Astrocyte (in vitro differentiated cells and primary cell): ENCODE data around the gene PCDHB3. TPM values are rescaled to one million over a fixed set of nuclear protein-coding genes. Genes with fewer than 3 reads are reported as not detected.
"Not testable (repeated sequence)": the region's sequence is repeated elsewhere in the genome, so short reads cannot be mapped to it uniquely, and the experiment has no call there.

Experiments
- DNase-seq: peaks from one replicate; pipeline ENCODE4 v3.0.0-alpha.2; 2010; ENCODE audit warnings: low read depth
- FAIRE-seq: peaks from 2 replicates; lab custom pipeline; 2011; peaks lifted over from hg19 to GRCh38; lab: Jason Lieb, UNC
- H2AFZ ChIP-seq: 2 replicates; pipeline ENCODE4 v1.6.0; 2012; ENCODE audit warnings: low read depth, low read length, inconsistent platforms
- H3K27ac ChIP-seq: 2 replicates; pipeline ENCODE4 v1.5.1; 2011; ENCODE audit warnings: low read depth, low read length, inconsistent platforms
- H3K27me3 ChIP-seq: 2 replicates; pipeline ENCODE4 v1.6.0; 2011; ENCODE audit warnings: low read length, inconsistent platforms; ENCODE audit not compliant: insufficient read depth
- H3K36me3 ChIP-seq: 2 replicates; pipeline ENCODE4 v1.5.1; 2011; ENCODE audit warnings: low read length, inconsistent platforms; ENCODE audit not compliant: insufficient read depth
- H3K4me1 ChIP-seq: 2 replicates; pipeline ENCODE4 v1.5.1; 2011; ENCODE audit warnings: low read length, inconsistent platforms; ENCODE audit not compliant: insufficient read depth
- H3K4me2 ChIP-seq: 2 replicates; pipeline ENCODE4 v1.6.0; 2012; ENCODE audit warnings: low read length, inconsistent platforms
- H3K4me3 ChIP-seq: 2 replicates; pipeline ENCODE4 v1.5.1; 2011; ENCODE audit warnings: low read depth, mild to moderate bottlenecking, low read length, inconsistent platforms; ENCODE audit not compliant: insufficient read depth
- H3K79me2 ChIP-seq: 2 replicates; pipeline ENCODE4 v1.6.0; 2012; ENCODE audit warnings: mild to moderate bottlenecking, low read length, inconsistent platforms; ENCODE audit not compliant: insufficient read depth
- H3K9ac ChIP-seq: 2 replicates; pipeline ENCODE4 v1.6.0; 2012; ENCODE audit warnings: mild to moderate bottlenecking, low read length, inconsistent platforms
- H3K9me3 ChIP-seq: 2 replicates; pipeline ENCODE4 v1.5.1; 2012; ENCODE audit warnings: low read depth, mild to moderate bottlenecking, low read length, inconsistent platforms; ENCODE audit not compliant: insufficient read depth
- H4K20me1 ChIP-seq: 2 replicates; pipeline ENCODE4 v1.6.0; 2012; ENCODE audit warnings: low read length, inconsistent platforms; ENCODE audit not compliant: insufficient read depth
- H3K27ac Mint-ChIP-seq: one replicate; pipeline ENCODE4 v1.8.0; 2021; ENCODE audit warnings: mild to moderate bottlenecking, mixed read lengths; ENCODE audit not compliant: unreplicated experiment
- H3K27me3 Mint-ChIP-seq: one replicate; pipeline ENCODE4 v1.8.0; 2021; ENCODE audit warnings: low read depth, mixed read lengths; ENCODE audit not compliant: unreplicated experiment
- H3K36me3 Mint-ChIP-seq: one replicate; pipeline ENCODE4 v1.8.0; 2021; ENCODE audit warnings: low read depth, mixed read lengths; ENCODE audit not compliant: unreplicated experiment
- H3K4me1 Mint-ChIP-seq: one replicate; pipeline ENCODE4 v1.8.0; 2021; ENCODE audit warnings: low read depth, mixed read lengths; ENCODE audit not compliant: unreplicated experiment
- H3K4me3 Mint-ChIP-seq: one replicate; pipeline ENCODE4 v1.8.0; 2021; ENCODE audit warnings: mild to moderate bottlenecking, moderate library complexity, mixed read lengths; ENCODE audit not compliant: unreplicated experiment
- H3K9me3 Mint-ChIP-seq: one replicate; pipeline ENCODE4 v1.8.0; 2021; ENCODE audit warnings: mild to moderate bottlenecking, mixed read lengths; ENCODE audit not compliant: unreplicated experiment
- EZH2 ChIP-seq: IDR thresholded peaks from 2 replicates; pipeline ENCODE4 v1.6.1; 2012; ENCODE audit warnings: mild to moderate bottlenecking, low read length, inconsistent platforms; ENCODE audit not compliant: insufficient read depth
- total RNA-seq: library from RNA; stranded (reverse); gene quantifications from 2 replicates; pipeline ENCODE4 v1.2.1, GENCODE V29; 2021
- TF ChIP-seq, protein P1 (sequence below): IDR thresholded peaks from 2 replicates; pipeline ENCODE4 v1.5.1; 2011; ENCODE audit warnings: low read depth, mild to moderate bottlenecking, inconsistent platforms, low read length, moderate library complexity; ENCODE audit not compliant: insufficient read depth

The PCDHB3 gene
- total RNA-seq, 1 donor from 2014 or later: 3.6 TPM

DNA sequence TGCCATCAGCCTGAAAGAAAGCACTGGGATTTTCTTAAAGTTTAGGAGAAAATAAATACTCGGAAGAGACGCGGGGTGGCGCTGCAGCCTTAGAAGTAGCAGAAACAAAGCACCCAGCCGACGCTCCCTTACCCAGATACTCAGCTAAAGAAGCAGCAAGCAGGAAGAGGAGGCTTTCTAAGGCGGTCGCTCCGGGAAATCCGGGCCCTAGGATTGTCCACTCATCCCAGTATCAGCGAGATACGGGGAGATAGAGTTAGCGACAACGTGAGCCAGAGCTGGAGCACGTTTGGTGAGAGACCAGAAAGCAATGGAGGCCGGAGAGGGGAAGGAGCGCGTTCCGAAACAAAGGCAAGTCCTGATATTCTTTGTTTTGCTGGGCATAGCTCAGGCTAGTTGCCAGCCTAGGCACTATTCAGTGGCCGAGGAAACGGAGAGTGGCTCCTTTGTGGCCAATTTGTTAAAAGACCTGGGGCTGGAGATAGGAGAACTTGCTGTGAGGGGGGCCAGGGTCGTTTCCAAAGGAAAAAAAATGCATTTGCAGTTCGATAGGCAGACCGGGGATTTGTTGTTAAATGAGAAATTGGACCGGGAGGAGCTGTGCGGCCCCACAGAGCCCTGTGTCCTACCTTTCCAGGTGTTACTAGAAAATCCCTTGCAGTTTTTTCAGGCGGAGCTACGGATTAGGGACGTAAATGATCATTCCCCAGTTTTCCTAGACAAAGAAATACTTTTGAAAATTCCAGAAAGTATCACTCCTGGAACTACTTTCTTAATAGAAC is 5.6 kb upstream of the PCDHB3 start, which contains the start of gene PCDHB2:
PCDHB2 (plus strand) TSS at position 135 of the 782 bp plus-strand sequence; CDS start at position 311, 176 bp downstream.
- Histone ChIP-seq H3K4me3 (peak within 1 kb of the TSS; percentile 28), H3K27ac (no peak within 1 kb of the TSS), H4K20me1 (no peaks in the 10 kb centered on the region), H3K27me3 (no peaks in the 10 kb centered on the region), H2AFZ (no peak within 1 kb of the TSS), H3K36me3 (no peaks in the 10 kb centered on the region), H3K9ac (peak within 1 kb of the TSS; percentile 27), H3K9me3 (no peaks in the 10 kb centered on the region), H3K79me2 (no peaks in the 10 kb centered on the region), H3K4me1 (no peaks in the 10 kb centered on the region), H3K4me2 (peak within 1 kb of the TSS; percentile 19)
- peak within 1 kb of the TSS; percentile 93 for H3K4me3 Mint-ChIP-seq
- no peak for FAIRE-seq
- peaks cover 9% of the 10 kb centered on the region for H3K9me3 Mint-ChIP-seq
- DNase-seq: peak; percentile 1
- TF ChIP-seq, protein P1, sequence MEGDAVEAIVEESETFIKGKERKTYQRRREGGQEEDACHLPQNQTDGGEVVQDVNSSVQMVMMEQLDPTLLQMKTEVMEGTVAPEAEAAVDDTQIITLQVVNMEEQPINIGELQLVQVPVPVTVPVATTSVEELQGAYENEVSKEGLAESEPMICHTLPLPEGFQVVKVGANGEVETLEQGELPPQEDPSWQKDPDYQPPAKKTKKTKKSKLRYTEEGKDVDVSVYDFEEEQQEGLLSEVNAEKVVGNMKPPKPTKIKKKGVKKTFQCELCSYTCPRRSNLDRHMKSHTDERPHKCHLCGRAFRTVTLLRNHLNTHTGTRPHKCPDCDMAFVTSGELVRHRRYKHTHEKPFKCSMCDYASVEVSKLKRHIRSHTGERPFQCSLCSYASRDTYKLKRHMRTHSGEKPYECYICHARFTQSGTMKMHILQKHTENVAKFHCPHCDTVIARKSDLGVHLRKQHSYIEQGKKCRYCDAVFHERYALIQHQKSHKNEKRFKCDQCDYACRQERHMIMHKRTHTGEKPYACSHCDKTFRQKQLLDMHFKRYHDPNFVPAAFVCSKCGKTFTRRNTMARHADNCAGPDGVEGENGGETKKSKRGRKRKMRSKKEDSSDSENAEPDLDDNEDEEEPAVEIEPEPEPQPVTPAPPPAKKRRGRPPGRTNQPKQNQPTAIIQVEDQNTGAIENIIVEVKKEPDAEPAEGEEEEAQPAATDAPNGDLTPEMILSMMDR: no peak
- no peak for TF ChIP-seq EZH2
- peak within 1 kb of the TSS; percentile 95 for H3K27ac Mint-ChIP-seq
- H3K36me3 Mint-ChIP-seq: peaks cover 18% of the 10 kb centered on the region
- H3K4me1 Mint-ChIP-seq: peaks cover 3% of the 10 kb centered on the region
- H3K27me3 Mint-ChIP-seq: no peaks in the 10 kb centered on the region

DNA sequence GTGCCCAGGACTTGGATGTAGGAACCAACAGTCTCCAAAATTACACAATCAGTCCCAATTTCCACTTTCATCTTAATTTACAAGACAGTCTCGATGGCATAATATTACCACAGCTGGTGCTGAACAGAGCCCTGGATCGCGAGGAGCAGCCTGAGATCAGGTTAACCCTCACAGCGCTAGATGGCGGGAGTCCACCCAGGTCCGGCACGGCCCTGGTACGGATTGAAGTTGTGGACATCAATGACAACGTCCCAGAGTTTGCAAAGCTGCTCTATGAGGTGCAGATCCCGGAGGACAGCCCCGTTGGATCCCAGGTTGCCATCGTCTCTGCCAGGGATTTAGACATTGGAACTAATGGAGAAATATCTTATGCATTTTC is 5.0 kb upstream of the PCDHB3 start:
- H3K4me3 ChIP-seq: no peak overlapping the region
- H3K9me3 ChIP-seq: peaks cover 1% of the 10 kb centered on the region

DNA sequence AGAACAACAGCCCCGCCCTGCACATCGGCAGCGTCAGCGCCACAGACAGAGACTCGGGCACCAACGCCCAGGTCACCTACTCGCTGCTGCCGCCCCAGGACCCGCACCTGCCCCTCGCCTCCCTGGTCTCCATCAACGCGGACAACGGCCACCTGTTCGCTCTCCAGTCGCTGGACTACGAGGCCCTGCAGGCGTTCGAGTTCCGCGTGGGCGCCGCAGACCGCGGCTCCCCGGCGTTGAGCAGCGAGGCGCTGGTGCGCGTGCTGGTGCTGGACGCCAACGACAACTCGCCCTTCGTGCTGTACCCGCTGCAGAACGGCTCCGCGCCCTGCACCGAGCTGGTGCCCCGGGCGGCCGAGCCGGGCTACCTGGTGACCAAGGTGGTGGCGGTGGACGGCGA is 4.1 kb upstream of the PCDHB3 start:
- H2AFZ ChIP-seq, H3K4me1 ChIP-seq, H3K4me2 ChIP-seq, H3K36me3 ChIP-seq, H3K79me2 ChIP-seq, H3K27me3 ChIP-seq, H3K27ac Mint-ChIP-seq, DNase-seq, H4K20me1 ChIP-seq, H3K9me3 ChIP-seq, H3K4me1 Mint-ChIP-seq, H3K27me3 Mint-ChIP-seq, H3K9ac ChIP-seq, H3K27ac ChIP-seq, FAIRE-seq, H3K4me3 ChIP-seq: not testable (repeated sequence)
- peaks cover 27% of the 10 kb centered on the region for H3K36me3 Mint-ChIP-seq
- peak overlapping the region; percentile 43 for H3K4me3 Mint-ChIP-seq
- peaks cover 15% of the 10 kb centered on the region for H3K9me3 Mint-ChIP-seq

More for the DNA sequence above, 5.0 kb upstream of the PCDHB3 start:
- H3K27me3 ChIP-seq: no peaks in the 10 kb centered on the region
- Mint-ChIP-seq H3K27me3 (no peaks in the 10 kb centered on the region), H3K9me3 (peaks cover 10% of the 10 kb centered on the region), H3K27ac (peak overlapping the region; percentile 95), H3K4me1 (peaks cover 3% of the 10 kb centered on the region), H3K4me3 (peak overlapping the region; percentile 93), H3K36me3 (peaks cover 23% of the 10 kb centered on the region)
- H3K4me1 ChIP-seq: no peaks in the 10 kb centered on the region
- FAIRE-seq: no peak
- no peaks in the 10 kb centered on the region for H4K20me1 ChIP-seq
- H3K79me2 ChIP-seq: no peaks in the 10 kb centered on the region
- no peak overlapping the region for H3K9ac ChIP-seq
- TF ChIP-seq EZH2: no peak
- TF ChIP-seq, protein P1: no peak
- no peak for DNase-seq
- no peaks in the 10 kb centered on the region for H3K36me3 ChIP-seq
- H3K4me2 ChIP-seq: no peak overlapping the region
- H3K27ac ChIP-seq: no peak overlapping the region
- H2AFZ ChIP-seq: no peak overlapping the region

DNA sequence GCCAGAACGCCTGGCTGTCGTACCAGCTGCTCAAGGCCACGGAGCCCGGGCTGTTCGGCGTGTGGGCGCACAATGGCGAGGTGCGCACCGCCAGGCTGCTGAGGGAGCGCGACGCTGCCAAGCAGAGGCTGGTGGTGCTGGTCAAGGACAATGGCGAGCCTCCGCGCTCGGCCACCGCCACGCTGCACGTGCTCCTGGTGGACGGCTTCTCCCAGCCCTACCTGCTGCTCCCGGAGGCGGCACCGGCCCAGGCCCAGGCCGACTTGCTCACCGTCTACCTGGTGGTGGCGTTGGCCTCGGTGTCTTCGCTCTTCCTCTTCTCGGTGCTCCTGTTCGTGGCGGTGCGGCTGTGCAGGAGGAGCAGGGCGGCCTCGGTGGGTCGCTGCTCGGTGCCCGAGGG is 3.7 kb upstream of the PCDHB3 start:
- H3K27ac Mint-ChIP-seq, FAIRE-seq, H3K79me2 ChIP-seq, H3K4me1 ChIP-seq, H3K27me3 Mint-ChIP-seq, H3K4me1 Mint-ChIP-seq, DNase-seq, H3K4me2 ChIP-seq, H3K36me3 ChIP-seq, H3K9ac ChIP-seq, H3K27ac ChIP-seq, H2AFZ ChIP-seq, H3K4me3 Mint-ChIP-seq, H3K4me3 ChIP-seq, H3K27me3 ChIP-seq, H4K20me1 ChIP-seq: not testable (repeated sequence)
- Mint-ChIP-seq H3K9me3 (peaks cover 19% of the 10 kb centered on the region), H3K36me3 (peaks cover 31% of the 10 kb centered on the region)
- H3K9me3 ChIP-seq: peaks cover 12% of the 10 kb centered on the region
